ENCODE data around the gene SENP1.

GRCh38 chr12:48058771-48059170 lies 47.1 kb downstream of the SENP1 start:
- TF ChIP-seq SUZ12 (IDR thresholded peaks at IDR 0.05; ENCODE audit: extremely low read depth, insufficient read depth, insufficient read length) (no peak), ZNF274 (IDR thresholded peaks at IDR 0.05; ENCODE audit: low read depth, low read length) (no peak)

Measured in NT2/D1 (cell line).